ENCODE data around the gene JMJD7.

DNA sequence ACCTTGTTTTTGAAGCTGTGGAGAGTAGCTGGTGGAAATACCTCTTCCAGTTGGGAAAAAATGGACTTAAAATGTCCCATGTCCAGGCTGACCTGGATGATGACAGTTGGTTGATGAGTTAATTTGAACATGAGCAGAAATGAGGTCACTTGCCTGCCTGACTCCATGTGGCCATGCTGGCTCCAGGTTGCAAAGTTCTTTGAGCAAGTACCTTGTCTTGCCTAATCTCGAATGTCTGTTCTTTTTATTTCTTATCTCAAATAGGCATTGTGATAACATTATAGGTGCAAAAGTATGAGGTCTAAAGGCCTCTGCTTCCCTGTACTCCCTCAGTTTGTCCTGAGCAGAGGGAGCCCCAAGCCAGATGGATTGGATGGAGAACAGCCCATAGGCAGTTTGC lies 44.6 kb upstream of the JMJD7 start:
- TF ChIP-seq, protein P1, sequence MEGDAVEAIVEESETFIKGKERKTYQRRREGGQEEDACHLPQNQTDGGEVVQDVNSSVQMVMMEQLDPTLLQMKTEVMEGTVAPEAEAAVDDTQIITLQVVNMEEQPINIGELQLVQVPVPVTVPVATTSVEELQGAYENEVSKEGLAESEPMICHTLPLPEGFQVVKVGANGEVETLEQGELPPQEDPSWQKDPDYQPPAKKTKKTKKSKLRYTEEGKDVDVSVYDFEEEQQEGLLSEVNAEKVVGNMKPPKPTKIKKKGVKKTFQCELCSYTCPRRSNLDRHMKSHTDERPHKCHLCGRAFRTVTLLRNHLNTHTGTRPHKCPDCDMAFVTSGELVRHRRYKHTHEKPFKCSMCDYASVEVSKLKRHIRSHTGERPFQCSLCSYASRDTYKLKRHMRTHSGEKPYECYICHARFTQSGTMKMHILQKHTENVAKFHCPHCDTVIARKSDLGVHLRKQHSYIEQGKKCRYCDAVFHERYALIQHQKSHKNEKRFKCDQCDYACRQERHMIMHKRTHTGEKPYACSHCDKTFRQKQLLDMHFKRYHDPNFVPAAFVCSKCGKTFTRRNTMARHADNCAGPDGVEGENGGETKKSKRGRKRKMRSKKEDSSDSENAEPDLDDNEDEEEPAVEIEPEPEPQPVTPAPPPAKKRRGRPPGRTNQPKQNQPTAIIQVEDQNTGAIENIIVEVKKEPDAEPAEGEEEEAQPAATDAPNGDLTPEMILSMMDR (IDR thresholded peaks at IDR 0.05) = no peak
- no peak for TF ChIP-seq POLR2A (IDR thresholded peaks at IDR 0.05; ENCODE audit: low read length)
- TF ChIP-seq, protein P2, sequence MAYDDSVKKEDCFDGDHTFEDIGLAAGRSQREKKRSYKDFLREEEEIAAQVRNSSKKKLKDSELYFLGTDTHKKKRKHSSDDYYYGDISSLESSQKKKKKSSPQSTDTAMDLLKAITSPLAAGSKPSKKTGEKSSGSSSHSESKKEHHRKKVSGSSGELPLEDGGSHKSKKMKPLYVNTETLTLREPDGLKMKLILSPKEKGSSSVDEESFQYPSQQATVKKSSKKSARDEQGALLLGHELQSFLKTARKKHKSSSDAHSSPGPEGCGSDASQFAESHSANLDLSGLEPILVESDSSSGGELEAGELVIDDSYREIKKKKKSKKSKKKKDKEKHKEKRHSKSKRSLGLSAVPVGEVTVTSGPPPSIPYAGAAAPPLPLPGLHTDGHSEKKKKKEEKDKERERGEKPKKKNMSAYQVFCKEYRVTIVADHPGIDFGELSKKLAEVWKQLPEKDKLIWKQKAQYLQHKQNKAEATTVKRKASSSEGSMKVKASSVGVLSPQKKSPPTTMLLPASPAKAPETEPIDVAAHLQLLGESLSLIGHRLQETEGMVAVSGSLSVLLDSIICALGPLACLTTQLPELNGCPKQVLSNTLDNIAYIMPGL (CRISPR knock-in tag; IDR thresholded peaks at IDR 0.05; ENCODE audit: borderline replicate concordance) = no peak
- TF ChIP-seq CEBPB (IDR thresholded peaks at IDR 0.05) = no peak
- no peak for TF ChIP-seq SMC3 (IDR thresholded peaks at IDR 0.05)
- TF ChIP-seq KDM1A (IDR thresholded peaks at IDR 0.05; ENCODE audit: low read depth) = no peak
- TF ChIP-seq, protein P3, sequence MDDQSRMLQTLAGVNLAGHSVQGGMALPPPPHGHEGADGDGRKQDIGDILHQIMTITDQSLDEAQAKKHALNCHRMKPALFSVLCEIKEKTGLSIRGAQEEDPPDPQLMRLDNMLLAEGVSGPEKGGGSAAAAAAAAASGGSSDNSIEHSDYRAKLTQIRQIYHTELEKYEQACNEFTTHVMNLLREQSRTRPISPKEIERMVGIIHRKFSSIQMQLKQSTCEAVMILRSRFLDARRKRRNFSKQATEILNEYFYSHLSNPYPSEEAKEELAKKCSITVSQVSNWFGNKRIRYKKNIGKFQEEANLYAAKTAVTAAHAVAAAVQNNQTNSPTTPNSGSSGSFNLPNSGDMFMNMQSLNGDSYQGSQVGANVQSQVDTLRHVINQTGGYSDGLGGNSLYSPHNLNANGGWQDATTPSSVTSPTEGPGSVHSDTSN (IDR thresholded peaks at IDR 0.05) = no peak
- TF ChIP-seq, protein P4, sequence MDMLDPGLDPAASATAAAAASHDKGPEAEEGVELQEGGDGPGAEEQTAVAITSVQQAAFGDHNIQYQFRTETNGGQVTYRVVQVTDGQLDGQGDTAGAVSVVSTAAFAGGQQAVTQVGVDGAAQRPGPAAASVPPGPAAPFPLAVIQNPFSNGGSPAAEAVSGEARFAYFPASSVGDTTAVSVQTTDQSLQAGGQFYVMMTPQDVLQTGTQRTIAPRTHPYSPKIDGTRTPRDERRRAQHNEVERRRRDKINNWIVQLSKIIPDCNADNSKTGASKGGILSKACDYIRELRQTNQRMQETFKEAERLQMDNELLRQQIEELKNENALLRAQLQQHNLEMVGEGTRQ (IDR thresholded peaks at IDR 0.05) = no peak
- TF ChIP-seq MAZ (IDR thresholded peaks at IDR 0.05; ENCODE audit: borderline replicate concordance, low read depth, low read length) = no peak
- TF ChIP-seq, protein P5, sequence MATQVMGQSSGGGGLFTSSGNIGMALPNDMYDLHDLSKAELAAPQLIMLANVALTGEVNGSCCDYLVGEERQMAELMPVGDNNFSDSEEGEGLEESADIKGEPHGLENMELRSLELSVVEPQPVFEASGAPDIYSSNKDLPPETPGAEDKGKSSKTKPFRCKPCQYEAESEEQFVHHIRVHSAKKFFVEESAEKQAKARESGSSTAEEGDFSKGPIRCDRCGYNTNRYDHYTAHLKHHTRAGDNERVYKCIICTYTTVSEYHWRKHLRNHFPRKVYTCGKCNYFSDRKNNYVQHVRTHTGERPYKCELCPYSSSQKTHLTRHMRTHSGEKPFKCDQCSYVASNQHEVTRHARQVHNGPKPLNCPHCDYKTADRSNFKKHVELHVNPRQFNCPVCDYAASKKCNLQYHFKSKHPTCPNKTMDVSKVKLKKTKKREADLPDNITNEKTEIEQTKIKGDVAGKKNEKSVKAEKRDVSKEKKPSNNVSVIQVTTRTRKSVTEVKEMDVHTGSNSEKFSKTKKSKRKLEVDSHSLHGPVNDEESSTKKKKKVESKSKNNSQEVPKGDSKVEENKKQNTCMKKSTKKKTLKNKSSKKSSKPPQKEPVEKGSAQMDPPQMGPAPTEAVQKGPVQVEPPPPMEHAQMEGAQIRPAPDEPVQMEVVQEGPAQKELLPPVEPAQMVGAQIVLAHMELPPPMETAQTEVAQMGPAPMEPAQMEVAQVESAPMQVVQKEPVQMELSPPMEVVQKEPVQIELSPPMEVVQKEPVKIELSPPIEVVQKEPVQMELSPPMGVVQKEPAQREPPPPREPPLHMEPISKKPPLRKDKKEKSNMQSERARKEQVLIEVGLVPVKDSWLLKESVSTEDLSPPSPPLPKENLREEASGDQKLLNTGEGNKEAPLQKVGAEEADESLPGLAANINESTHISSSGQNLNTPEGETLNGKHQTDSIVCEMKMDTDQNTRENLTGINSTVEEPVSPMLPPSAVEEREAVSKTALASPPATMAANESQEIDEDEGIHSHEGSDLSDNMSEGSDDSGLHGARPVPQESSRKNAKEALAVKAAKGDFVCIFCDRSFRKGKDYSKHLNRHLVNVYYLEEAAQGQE (IDR thresholded peaks at IDR 0.05) = no peak
- TF ChIP-seq, protein P6, sequence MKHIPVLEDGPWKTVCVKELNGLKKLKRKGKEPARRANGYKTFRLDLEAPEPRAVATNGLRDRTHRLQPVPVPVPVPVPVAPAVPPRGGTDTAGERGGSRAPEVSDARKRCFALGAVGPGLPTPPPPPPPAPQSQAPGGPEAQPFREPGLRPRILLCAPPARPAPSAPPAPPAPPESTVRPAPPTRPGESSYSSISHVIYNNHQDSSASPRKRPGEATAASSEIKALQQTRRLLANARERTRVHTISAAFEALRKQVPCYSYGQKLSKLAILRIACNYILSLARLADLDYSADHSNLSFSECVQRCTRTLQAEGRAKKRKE (CRISPR knock-in tag; IDR thresholded peaks at IDR 0.05; ENCODE audit: low read depth) = no peak
- no peak for TF ChIP-seq SREBF2 (IDR thresholded peaks at IDR 0.05)
- no peak for TF ChIP-seq MAFK (IDR thresholded peaks at IDR 0.05; ENCODE audit: partially characterized antibody)
